ENCODE data around the gene CISD1.

DNA sequence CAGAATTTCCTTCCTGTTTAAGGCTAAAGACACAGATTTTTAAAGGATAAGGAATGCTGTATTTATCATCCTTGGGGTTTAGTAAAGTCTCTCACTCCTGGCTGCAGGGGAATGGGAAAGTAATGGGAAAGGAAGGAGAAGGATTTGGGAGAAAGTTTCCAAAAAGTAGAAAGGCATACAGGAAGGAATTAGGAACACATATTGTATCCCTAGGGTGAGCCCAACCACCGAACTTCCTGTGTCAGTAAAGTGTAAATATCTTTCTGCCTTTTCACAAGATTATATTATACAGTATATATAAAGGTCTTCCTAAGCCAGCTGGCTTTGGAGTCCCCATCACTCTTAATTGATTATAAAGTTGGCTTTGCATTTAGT, 53.9 kb downstream of the CISD1 start:
- TF ChIP-seq, protein P1, sequence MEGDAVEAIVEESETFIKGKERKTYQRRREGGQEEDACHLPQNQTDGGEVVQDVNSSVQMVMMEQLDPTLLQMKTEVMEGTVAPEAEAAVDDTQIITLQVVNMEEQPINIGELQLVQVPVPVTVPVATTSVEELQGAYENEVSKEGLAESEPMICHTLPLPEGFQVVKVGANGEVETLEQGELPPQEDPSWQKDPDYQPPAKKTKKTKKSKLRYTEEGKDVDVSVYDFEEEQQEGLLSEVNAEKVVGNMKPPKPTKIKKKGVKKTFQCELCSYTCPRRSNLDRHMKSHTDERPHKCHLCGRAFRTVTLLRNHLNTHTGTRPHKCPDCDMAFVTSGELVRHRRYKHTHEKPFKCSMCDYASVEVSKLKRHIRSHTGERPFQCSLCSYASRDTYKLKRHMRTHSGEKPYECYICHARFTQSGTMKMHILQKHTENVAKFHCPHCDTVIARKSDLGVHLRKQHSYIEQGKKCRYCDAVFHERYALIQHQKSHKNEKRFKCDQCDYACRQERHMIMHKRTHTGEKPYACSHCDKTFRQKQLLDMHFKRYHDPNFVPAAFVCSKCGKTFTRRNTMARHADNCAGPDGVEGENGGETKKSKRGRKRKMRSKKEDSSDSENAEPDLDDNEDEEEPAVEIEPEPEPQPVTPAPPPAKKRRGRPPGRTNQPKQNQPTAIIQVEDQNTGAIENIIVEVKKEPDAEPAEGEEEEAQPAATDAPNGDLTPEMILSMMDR (IDR thresholded peaks at IDR 0.05), result no peak
- TF ChIP-seq POLR2A (IDR thresholded peaks at IDR 0.05), result no peak

Measured in Peyer's patch (tissue), 4 donors.